ENCODE measurements around the gene SLC4A7. TPM values are rescaled to one million over a fixed set of nuclear protein-coding genes. Genes with fewer than 3 reads are reported as not detected.
"Not testable (repeated sequence)": the region's sequence is repeated elsewhere in the genome, so short reads cannot be mapped to it uniquely, and the experiment has no call there.

Gene SLC4A7
- total RNA-seq, 1 donor from 2014 or later, result 76.4 TPM

GRCh38 chr3:27451251-27451650, 32.9 kb downstream of the SLC4A7 start:
- intact Hi-C loops (cut with micrococcal nuclease), result no loop called here
- Mint-ChIP-seq H3K27ac (peak overlapping the region; percentile 70), H3K27me3 (ENCODE audit: low read depth) (no peaks in the 10 kb centered on the region), H3K9me3 (no peaks in the 10 kb centered on the region), H3K4me3 (ENCODE audit: low read depth) (no peak overlapping the region), H3K36me3 (ENCODE audit: low read depth) (peaks cover 52% of the 10 kb centered on the region), H3K4me1 (ENCODE audit: low read depth) (peaks cover 35% of the 10 kb centered on the region)
- no peak for DNase-seq (ENCODE audit: low spot score)

- Mint-ChIP-seq H3K36me3 (ENCODE audit: low read depth) (peaks cover 53% of the 10 kb centered on the region), H3K27ac (no peak overlapping the region), H3K9me3 (no peaks in the 10 kb centered on the region), H3K4me3 (ENCODE audit: low read depth) (no peak overlapping the region), H3K27me3 (ENCODE audit: low read depth) (no peaks in the 10 kb centered on the region), H3K4me1 (ENCODE audit: low read depth) (peaks cover 25% of the 10 kb centered on the region)
- intact Hi-C loops (cut with micrococcal nuclease), result no loop called here
- no peak for DNase-seq (ENCODE audit: low spot score)
Observed at GRCh38 chr3:27449530-27450150, 34.5 kb downstream of the SLC4A7 start.

- H3K4me3 Mint-ChIP-seq (ENCODE audit: low read depth); H3K4me1 Mint-ChIP-seq (ENCODE audit: low read depth); H3K27me3 Mint-ChIP-seq (ENCODE audit: low read depth); intact Hi-C loops (cut with micrococcal nuclease); H3K27ac Mint-ChIP-seq; DNase-seq (ENCODE audit: low spot score): not testable (repeated sequence)
- Mint-ChIP-seq H3K36me3 (ENCODE audit: low read depth) (peaks cover 71% of the 10 kb centered on the region), H3K9me3 (peaks cover 22% of the 10 kb centered on the region)
Observed at GRCh38 chr3:27442995-27443394, 41.2 kb downstream of the SLC4A7 start.

- H3K27ac Mint-ChIP-seq; H3K4me3 Mint-ChIP-seq (ENCODE audit: low read depth); intact Hi-C loops (cut with micrococcal nuclease); H3K4me1 Mint-ChIP-seq (ENCODE audit: low read depth); H3K27me3 Mint-ChIP-seq (ENCODE audit: low read depth); DNase-seq (ENCODE audit: low spot score): not testable (repeated sequence)
- peaks cover 22% of the 10 kb centered on the region for H3K9me3 Mint-ChIP-seq
- H3K36me3 Mint-ChIP-seq (ENCODE audit: low read depth), result peaks cover 76% of the 10 kb centered on the region
Observed at GRCh38 chr3:27438352-27438751, 45.8 kb downstream of the SLC4A7 start.

- Mint-ChIP-seq H3K27me3 (ENCODE audit: low read depth) (no peaks in the 10 kb centered on the region), H3K36me3 (ENCODE audit: low read depth) (peaks cover 79% of the 10 kb centered on the region), H3K4me3 (ENCODE audit: low read depth) (no peak overlapping the region), H3K4me1 (ENCODE audit: low read depth) (peaks cover 11% of the 10 kb centered on the region), H3K27ac (no peak overlapping the region), H3K9me3 (no peaks in the 10 kb centered on the region)
- intact Hi-C loops (cut with micrococcal nuclease), result no loop called here
- DNase-seq (ENCODE audit: low spot score), result no peak
Observed at GRCh38 chr3:27431116-27431515, 53.1 kb downstream of the SLC4A7 start.

- no peak for DNase-seq (ENCODE audit: low spot score)
- intact Hi-C loops (cut with micrococcal nuclease), result no loop called here
- Mint-ChIP-seq H3K9me3 (no peaks in the 10 kb centered on the region), H3K27me3 (ENCODE audit: low read depth) (no peaks in the 10 kb centered on the region), H3K4me1 (ENCODE audit: low read depth) (peaks cover 9% of the 10 kb centered on the region), H3K27ac (no peak overlapping the region), H3K4me3 (ENCODE audit: low read depth) (no peak overlapping the region), H3K36me3 (ENCODE audit: low read depth) (peaks cover 68% of the 10 kb centered on the region)
Observed at GRCh38 chr3:27429909-27430308, 54.3 kb downstream of the SLC4A7 start.

GRCh38 chr3:27428446-27428845, 55.7 kb downstream of the SLC4A7 start:
- no peak for DNase-seq (ENCODE audit: low spot score)
- no peak overlapping the region for H3K27ac Mint-ChIP-seq
- no peaks in the 10 kb centered on the region for H3K9me3 Mint-ChIP-seq
- H3K4me1 Mint-ChIP-seq (ENCODE audit: low read depth), result peaks cover 12% of the 10 kb centered on the region
- intact Hi-C loops (cut with micrococcal nuclease), result no loop called here
- H3K4me3 Mint-ChIP-seq (ENCODE audit: low read depth), result no peak overlapping the region
- peaks cover 67% of the 10 kb centered on the region for H3K36me3 Mint-ChIP-seq (ENCODE audit: low read depth)
- no peaks in the 10 kb centered on the region for H3K27me3 Mint-ChIP-seq (ENCODE audit: low read depth)

- no peak for DNase-seq (ENCODE audit: low spot score)
- H3K36me3 Mint-ChIP-seq (ENCODE audit: low read depth), result peaks cover 65% of the 10 kb centered on the region
- H3K9me3 Mint-ChIP-seq, result no peaks in the 10 kb centered on the region
- H3K27ac Mint-ChIP-seq, result peak overlapping the region; percentile 42
- no peak overlapping the region for H3K4me3 Mint-ChIP-seq (ENCODE audit: low read depth)
- H3K27me3 Mint-ChIP-seq (ENCODE audit: low read depth), result no peaks in the 10 kb centered on the region
- peaks cover 14% of the 10 kb centered on the region for H3K4me1 Mint-ChIP-seq (ENCODE audit: low read depth)
- intact Hi-C loops (cut with micrococcal nuclease), result loop anchor here (2.0 kb wide), 1 partner anchor 28 kb away; no protein-coding TSS in a partner anchor
Observed at GRCh38 chr3:27426926-27427325, 57.3 kb downstream of the SLC4A7 start.

- Mint-ChIP-seq H3K36me3 (ENCODE audit: low read depth) (peaks cover 61% of the 10 kb centered on the region), H3K27ac (peak overlapping the region; percentile 24), H3K27me3 (ENCODE audit: low read depth) (no peaks in the 10 kb centered on the region), H3K9me3 (no peaks in the 10 kb centered on the region), H3K4me1 (ENCODE audit: low read depth) (peaks cover 14% of the 10 kb centered on the region), H3K4me3 (ENCODE audit: low read depth) (no peak overlapping the region)
- DNase-seq (ENCODE audit: low spot score), result no peak
- intact Hi-C loops (cut with micrococcal nuclease), result loop anchor here (2.0 kb wide), 1 partner anchor 29 kb away; no protein-coding TSS in a partner anchor
Observed at GRCh38 chr3:27425896-27426565, 58.2 kb downstream of the SLC4A7 start.

- H3K9me3 Mint-ChIP-seq; intact Hi-C loops (cut with micrococcal nuclease); H3K4me3 Mint-ChIP-seq (ENCODE audit: low read depth); H3K27ac Mint-ChIP-seq; DNase-seq (ENCODE audit: low spot score); H3K27me3 Mint-ChIP-seq (ENCODE audit: low read depth): not testable (repeated sequence)
- peaks cover 14% of the 10 kb centered on the region for H3K4me1 Mint-ChIP-seq (ENCODE audit: low read depth)
- peaks cover 62% of the 10 kb centered on the region for H3K36me3 Mint-ChIP-seq (ENCODE audit: low read depth)
Observed at GRCh38 chr3:27424812-27425521, 59.2 kb downstream of the SLC4A7 start.

GRCh38 chr3:27423463-27423862, 60.7 kb downstream of the SLC4A7 start:
- no peak for DNase-seq (ENCODE audit: low spot score)
- no peak overlapping the region for H3K4me3 Mint-ChIP-seq (ENCODE audit: low read depth)
- H3K36me3 Mint-ChIP-seq (ENCODE audit: low read depth), result peaks cover 59% of the 10 kb centered on the region
- no peak overlapping the region for H3K27ac Mint-ChIP-seq
- no peaks in the 10 kb centered on the region for H3K27me3 Mint-ChIP-seq (ENCODE audit: low read depth)
- peaks cover 14% of the 10 kb centered on the region for H3K4me1 Mint-ChIP-seq (ENCODE audit: low read depth)
- no peaks in the 10 kb centered on the region for H3K9me3 Mint-ChIP-seq
- intact Hi-C loops (cut with micrococcal nuclease), result no loop called here

- DNase-seq (ENCODE audit: low spot score), result no peak
- Mint-ChIP-seq H3K4me3 (ENCODE audit: low read depth) (no peak overlapping the region), H3K4me1 (ENCODE audit: low read depth) (peaks cover 13% of the 10 kb centered on the region), H3K36me3 (ENCODE audit: low read depth) (peaks cover 62% of the 10 kb centered on the region), H3K27ac (no peak overlapping the region), H3K27me3 (ENCODE audit: low read depth) (no peaks in the 10 kb centered on the region), H3K9me3 (no peaks in the 10 kb centered on the region)
- intact Hi-C loops (cut with micrococcal nuclease), result no loop called here
Observed at GRCh38 chr3:27422617-27423016, 61.6 kb downstream of the SLC4A7 start.

- Mint-ChIP-seq H3K36me3 (ENCODE audit: low read depth) (peaks cover 60% of the 10 kb centered on the region), H3K27ac (no peak overlapping the region), H3K4me3 (ENCODE audit: low read depth) (no peak overlapping the region), H3K27me3 (ENCODE audit: low read depth) (no peaks in the 10 kb centered on the region), H3K4me1 (ENCODE audit: low read depth) (peaks cover 7% of the 10 kb centered on the region), H3K9me3 (no peaks in the 10 kb centered on the region)
- intact Hi-C loops (cut with micrococcal nuclease), result no loop called here
- DNase-seq (ENCODE audit: low spot score), result no peak
Observed at GRCh38 chr3:27415202-27415601, 69.0 kb downstream of the SLC4A7 start.
